SK-N-SH (cell line): ENCODE data around the gene GPC5. TPM values are rescaled to one million over a fixed set of nuclear protein-coding genes. Genes with fewer than 3 reads are reported as not detected.

ENCODE experiments used
- CTCF ChIA-PET: fragments of 300-600, 350-600 bp; formaldehyde crosslinking; extraction: SDS; loops from one replicate; lab custom pipeline; 2021; lab: Yijun Ruan, JAX
- POLR2A ChIA-PET: fragments of 350-600 bp; sonication (Branson Sonifier 250); formaldehyde crosslinking; extraction: SDS; loops from one replicate; lab custom pipeline; 2020; ENCODE audit warnings: antibody characterized with exemption, inconsistent platforms; lab: Yijun Ruan, JAX
- DNase-seq: peaks from one replicate; pipeline ENCODE4 v3.0.0; 2012
- H2AFZ ChIP-seq: fragments of 200-600 bp; sonication (generic); 2 replicates; pipeline ENCODE4 v1.8.1; 2016; ENCODE audit warnings: antibody characterized with exemption, mild to moderate bottlenecking, low read depth
- H3F3A ChIP-seq: fragments of 200-600 bp; sonication (generic); replicated peaks from 2 replicates; pipeline ENCODE3; 2016; ENCODE audit warnings: antibody characterized with exemption, mild to moderate bottlenecking; ENCODE audit not compliant: insufficient read depth
- H3K27ac ChIP-seq, 2 experiments: fragments of 200-500 bp in 1 of 2; fragments of 200-600 bp in 1 of 2; sonication (Bioruptor generic) in 1 of 2; sonication (generic), shearing (Covaris generic) in 1 of 2; 2 replicates each; pipeline versions ENCODE4 v1.5.1 to v1.6.1; 2014 to 2016; ENCODE audit warnings: low read depth in 2 of 2, inconsistent platforms in 1 of 2, low read length in 1 of 2, mild to moderate bottlenecking in 1 of 2, mixed read lengths in 1 of 2
- H3K27me3 ChIP-seq: fragments of 200-600 bp; sonication (generic), shearing (Covaris generic); 2 replicates; pipeline ENCODE4 v1.6.1; 2016; ENCODE audit warnings: mixed run types; ENCODE audit not compliant: insufficient read depth
- H3K36me3 ChIP-seq, 2 experiments: fragments of 200-500 bp in 1 of 2; fragments of 200-600 bp in 1 of 2; sonication (Bioruptor generic) in 1 of 2; sonication (generic) in 1 of 2; replicated peaks in 1 of 2; 2 replicates each; pipeline versions ENCODE3 to v1.5.1; 2014 to 2016; ENCODE audit warnings: low read length in 1 of 2, mild to moderate bottlenecking in 1 of 2; ENCODE audit not compliant: insufficient read depth in 2 of 2, control insufficient read depth in 1 of 2
- H3K4me1 ChIP-seq, 2 experiments: fragments of 200-500 bp in 1 of 2; fragments of 200-600 bp in 1 of 2; sonication (Bioruptor generic) in 1 of 2; sonication (generic), shearing (Covaris generic) in 1 of 2; 2 replicates each; pipeline versions ENCODE4 v1.5.1 to v1.6.1; 2014 to 2016; ENCODE audit warnings: low read depth in 1 of 2, low read length in 1 of 2, mixed run types in 1 of 2; ENCODE audit not compliant: insufficient read depth in 2 of 2, control insufficient read depth in 1 of 2
- H3K4me2 ChIP-seq: fragments of 200-600 bp; sonication (generic), shearing (Covaris generic); 2 replicates; pipeline ENCODE4 v1.6.1; 2017; ENCODE audit warnings: mixed run types
- H3K4me3 ChIP-seq, 2 experiments: fragments of 200-500 bp in 1 of 2; fragments of 200-600 bp in 1 of 2; sonication (Bioruptor generic) in 1 of 2; sonication (generic), shearing (Covaris generic) in 1 of 2; 2 replicates each; pipeline versions ENCODE4 v1.5.1 to v1.8.1; 2014 to 2016; ENCODE audit warnings: low read depth in 2 of 2, inconsistent platforms in 1 of 2, low read length in 1 of 2, mild to moderate bottlenecking in 1 of 2, mixed read lengths in 1 of 2, moderate library complexity in 1 of 2
- H3K79me2 ChIP-seq: fragments of 200-600 bp; sonication (generic); 2 replicates; pipeline ENCODE4 v1.8.1; 2017; ENCODE audit warnings: mild to moderate bottlenecking; ENCODE audit not compliant: insufficient read depth
- H3K9ac ChIP-seq: fragments of 200-600 bp; sonication (generic); 2 replicates; pipeline ENCODE4 v1.6.1; 2017; ENCODE audit warnings: mixed run types
- H3K9me2 ChIP-seq: fragments of 200-600 bp; sonication (generic); 2 replicates; pipeline ENCODE4 v1.6.1; 2017; ENCODE audit warnings: mixed run types
- H3K9me3 ChIP-seq: fragments of 200-600 bp; sonication (generic); 2 replicates; pipeline ENCODE4 v1.6.1; 2017; ENCODE audit warnings: mixed run types, mild to moderate bottlenecking, moderate library complexity
- H4K20me1 ChIP-seq: fragments of 200-600 bp; sonication (generic); 2 replicates; pipeline ENCODE4 v1.6.1; 2017; ENCODE audit warnings: mild to moderate bottlenecking, mixed run types; ENCODE audit not compliant: insufficient read depth
- CHD2 ChIP-seq: fragments of 150-350 bp; IDR thresholded peaks from 2 replicates; pipeline ENCODE4 v1.6.1; 2018; ENCODE audit warnings: low read length; ENCODE audit not compliant: partially characterized antibody
- ELF1 ChIP-seq: IDR thresholded peaks from 2 replicates; pipeline ENCODE4 v1.4.0; 2012
- EP300 ChIP-seq, 2 experiments: IDR thresholded peaks; 2 replicates each; pipeline versions ENCODE4 v1.4.0 to v1.6.1; 2012; ENCODE audit warnings: borderline replicate concordance in 1 of 2, low read depth in 1 of 2, low read length in 1 of 2
- EZH2phosphoT487 ChIP-seq: fragments of 200-600 bp; sonication (generic); IDR thresholded peaks from 2 replicates; pipeline ENCODE4 v1.6.1; 2017; ENCODE audit warnings: low read depth, mixed run types, mild to moderate bottlenecking, antibody characterized with exemption, moderate library complexity, borderline replicate concordance
- FOSL2 ChIP-seq: IDR thresholded peaks from 2 replicates; pipeline ENCODE4 v1.4.0; 2012; ENCODE audit warnings: low read depth, mild to moderate bottlenecking, moderate library complexity, borderline replicate concordance
- FOXJ3 ChIP-seq: sonication (generic); formaldehyde crosslinking; IDR thresholded peaks from 2 replicates; pipeline ENCODE4 v1.5.1; 2020; ENCODE audit warnings: mild to moderate bottlenecking, missing genetic modification reagents
- FOXM1 ChIP-seq: IDR thresholded peaks from 2 replicates; pipeline ENCODE4 v1.4.0; 2012; ENCODE audit warnings: low read depth, mild to moderate bottlenecking
- GABPA ChIP-seq: IDR thresholded peaks from 2 replicates; pipeline ENCODE4 v1.4.0; 2012; ENCODE audit warnings: low read depth, mild to moderate bottlenecking
- GATA2 ChIP-seq: sonication (generic); formaldehyde crosslinking; IDR thresholded peaks from 2 replicates; pipeline ENCODE4 v1.5.0; 2020; ENCODE audit warnings: mild to moderate bottlenecking, missing genetic modification reagents
- MAX ChIP-seq: IDR thresholded peaks from 2 replicates; pipeline ENCODE4 v1.4.0; 2012; ENCODE audit warnings: low read depth
- MXI1 ChIP-seq: IDR thresholded peaks from 2 replicates; pipeline ENCODE4 v1.6.1; 2012; ENCODE audit warnings: mild to moderate bottlenecking, low read depth, low read length, improper control_type of control experiment
- PBX3 ChIP-seq: IDR thresholded peaks from 2 replicates; pipeline ENCODE4; 2012
- POLR2AphosphoS5 ChIP-seq: IDR thresholded peaks from 2 replicates; pipeline ENCODE4 v1.6.1; 2012; ENCODE audit warnings: low read depth, low read length
- RAD21 ChIP-seq: IDR thresholded peaks from 2 replicates; pipeline ENCODE4 v1.6.1; 2012; ENCODE audit warnings: mild to moderate bottlenecking, low read length
- RCOR1 ChIP-seq: fragments of 150-350 bp; IDR thresholded peaks from 2 replicates; pipeline ENCODE4 v1.6.1; 2017; ENCODE audit warnings: antibody characterized with exemption, low read length
- SMC3 ChIP-seq: IDR thresholded peaks from 2 replicates; pipeline ENCODE4 v1.6.1; 2012; ENCODE audit warnings: low read depth, low read length, improper control_type of control experiment
- TAF1 ChIP-seq: IDR thresholded peaks from 2 replicates; pipeline ENCODE4 v1.6.1; 2012; ENCODE audit warnings: low read depth, mild to moderate bottlenecking, low read length, moderate library complexity, borderline replicate concordance
- WGBS: methylation state at CpG from one replicate; pipeline ENCODE4 v1.1.6; 2017; ENCODE audit warnings: low lambda C conversion rate; 5-methylcytosine and 5-hydroxymethylcytosine counted together
- polyA plus RNA-seq, 3 experiments: library from polyadenylated mRNA; depleted of rRNA; stranded (reverse); fragments of >200 nt; gene quantifications; 2 replicates each; pipeline ENCODE4 v1.2.3, GENCODE V29; 2012
- TF ChIP-seq, protein P1 (sequence below): IDR thresholded peaks from 2 replicates; pipeline ENCODE4 v1.6.1; 2012; ENCODE audit warnings: mild to moderate bottlenecking, low read depth, low read length, moderate library complexity
- TF ChIP-seq, protein P2 (sequence below): IDR thresholded peaks from 2 replicates; pipeline ENCODE4 v1.4.0; 2012; ENCODE audit warnings: low read depth, borderline replicate concordance
- TF ChIP-seq, protein P3 (sequence below): fragments of 200-600 bp; sonication (generic); IDR thresholded peaks from 2 replicates; pipeline ENCODE4 v1.6.1; 2017; ENCODE audit warnings: antibody characterized with exemption, mild to moderate bottlenecking, moderate library complexity

GPC5 gene
- polyA plus RNA-seq, 1 of the 3 experiments (the other 2 are of a cell fraction): 0.03 TPM

GRCh38 chr13:91630946-91631345, 232.5 kb downstream of the GPC5 start:
- DNase-seq: no peak
- H3K9ac ChIP-seq: no peak overlapping the region
- H3K4me3 ChIP-seq: no peak overlapping the region
- no peak overlapping the region for H3K27ac ChIP-seq
- ChIA-PET POLR2A (no interaction called here), CTCF (interaction anchor here (1.4 to 3.0 kb wide), 2 partner anchors 13 to 250 kb away, joined by 3 to 8 read pairs; no protein-coding TSS in a partner anchor)
- no peaks in the 10 kb centered on the region for H3K36me3 ChIP-seq
- no peaks in the 10 kb centered on the region; a peak in 2 of 4 replicates for H3K4me1 ChIP-seq
- TF ChIP-seq, protein P1, sequence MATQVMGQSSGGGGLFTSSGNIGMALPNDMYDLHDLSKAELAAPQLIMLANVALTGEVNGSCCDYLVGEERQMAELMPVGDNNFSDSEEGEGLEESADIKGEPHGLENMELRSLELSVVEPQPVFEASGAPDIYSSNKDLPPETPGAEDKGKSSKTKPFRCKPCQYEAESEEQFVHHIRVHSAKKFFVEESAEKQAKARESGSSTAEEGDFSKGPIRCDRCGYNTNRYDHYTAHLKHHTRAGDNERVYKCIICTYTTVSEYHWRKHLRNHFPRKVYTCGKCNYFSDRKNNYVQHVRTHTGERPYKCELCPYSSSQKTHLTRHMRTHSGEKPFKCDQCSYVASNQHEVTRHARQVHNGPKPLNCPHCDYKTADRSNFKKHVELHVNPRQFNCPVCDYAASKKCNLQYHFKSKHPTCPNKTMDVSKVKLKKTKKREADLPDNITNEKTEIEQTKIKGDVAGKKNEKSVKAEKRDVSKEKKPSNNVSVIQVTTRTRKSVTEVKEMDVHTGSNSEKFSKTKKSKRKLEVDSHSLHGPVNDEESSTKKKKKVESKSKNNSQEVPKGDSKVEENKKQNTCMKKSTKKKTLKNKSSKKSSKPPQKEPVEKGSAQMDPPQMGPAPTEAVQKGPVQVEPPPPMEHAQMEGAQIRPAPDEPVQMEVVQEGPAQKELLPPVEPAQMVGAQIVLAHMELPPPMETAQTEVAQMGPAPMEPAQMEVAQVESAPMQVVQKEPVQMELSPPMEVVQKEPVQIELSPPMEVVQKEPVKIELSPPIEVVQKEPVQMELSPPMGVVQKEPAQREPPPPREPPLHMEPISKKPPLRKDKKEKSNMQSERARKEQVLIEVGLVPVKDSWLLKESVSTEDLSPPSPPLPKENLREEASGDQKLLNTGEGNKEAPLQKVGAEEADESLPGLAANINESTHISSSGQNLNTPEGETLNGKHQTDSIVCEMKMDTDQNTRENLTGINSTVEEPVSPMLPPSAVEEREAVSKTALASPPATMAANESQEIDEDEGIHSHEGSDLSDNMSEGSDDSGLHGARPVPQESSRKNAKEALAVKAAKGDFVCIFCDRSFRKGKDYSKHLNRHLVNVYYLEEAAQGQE: no peak
- no peak for TF ChIP-seq EP300 (IDR thresholded peaks at IDR 0.05; ENCODE audit: borderline replicate concordance in 1 of 2, low read depth in 1 of 2, low read length in 1 of 2)
- TF ChIP-seq MXI1: no peak
- TF ChIP-seq RAD21: no peak
- TF ChIP-seq GABPA: no peak
- H3K4me2 ChIP-seq: no peak overlapping the region
- no peaks in the 10 kb centered on the region for H3K9me3 ChIP-seq
- no peaks in the 10 kb centered on the region for H3F3A ChIP-seq
- no peaks in the 10 kb centered on the region for H3K9me2 ChIP-seq
- no peak overlapping the region for H2AFZ ChIP-seq
- 80% methylated on average over 1 of the region's 1 CpG for WGBS
- no peaks in the 10 kb centered on the region for H4K20me1 ChIP-seq
- H3K79me2 ChIP-seq: no peaks in the 10 kb centered on the region
- no peaks in the 10 kb centered on the region for H3K27me3 ChIP-seq

DNA sequence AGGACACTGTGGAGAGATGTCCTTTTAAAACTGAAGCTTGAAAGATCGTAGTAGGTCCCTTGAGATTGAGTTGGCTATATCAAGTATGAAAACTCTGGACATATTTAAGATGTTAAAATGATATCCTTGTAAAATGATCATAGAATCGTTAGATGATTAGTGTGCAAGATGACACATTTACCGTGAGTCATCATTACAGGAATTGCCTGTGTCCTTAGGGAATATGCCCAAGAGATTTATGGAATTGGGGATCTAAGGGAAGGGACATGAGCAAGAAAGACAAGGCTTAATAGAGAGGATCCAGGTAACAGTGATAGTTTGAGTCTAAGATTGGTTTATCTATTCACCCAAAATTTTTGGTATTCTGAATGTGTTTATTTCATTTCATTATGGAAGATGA, 233.7 kb downstream of the GPC5 start:
- H2AFZ ChIP-seq: no peak overlapping the region
- 22% methylated on average over 3 of the region's 3 CpGs for WGBS
- H3K9ac ChIP-seq: no peak overlapping the region
- no peak overlapping the region for H3K4me3 ChIP-seq
- H3F3A ChIP-seq: no peaks in the 10 kb centered on the region
- H3K9me2 ChIP-seq: no peaks in the 10 kb centered on the region
- no peaks in the 10 kb centered on the region; a peak in 2 of 4 replicates for H3K4me1 ChIP-seq
- H3K36me3 ChIP-seq: no peaks in the 10 kb centered on the region
- H4K20me1 ChIP-seq: no peaks in the 10 kb centered on the region
- H3K79me2 ChIP-seq: no peaks in the 10 kb centered on the region
- H3K9me3 ChIP-seq: no peaks in the 10 kb centered on the region
- POLR2A ChIA-PET: no interaction called here
- no peaks in the 10 kb centered on the region for H3K27me3 ChIP-seq
- DNase-seq: no peak
- CTCF ChIA-PET: no interaction called here
- H3K27ac ChIP-seq: no peak overlapping the region
- H3K4me2 ChIP-seq: no peak overlapping the region
- TF ChIP-seq ELF1 (no peak), TAF1 (no peak), EZH2phosphoT487 (no peak), POLR2AphosphoS5 (no peak), FOSL2 (no peak), FOXM1 (no peak), FOXJ3 (CRISPR knock-in tag) (no peak), MAX (no peak), CHD2 (no peak), SMC3 (no peak), GATA2 (CRISPR knock-in tag) (no peak), PBX3 (no peak), RAD21 (no peak), RCOR1 (no peak)
- TF ChIP-seq, protein P2, sequence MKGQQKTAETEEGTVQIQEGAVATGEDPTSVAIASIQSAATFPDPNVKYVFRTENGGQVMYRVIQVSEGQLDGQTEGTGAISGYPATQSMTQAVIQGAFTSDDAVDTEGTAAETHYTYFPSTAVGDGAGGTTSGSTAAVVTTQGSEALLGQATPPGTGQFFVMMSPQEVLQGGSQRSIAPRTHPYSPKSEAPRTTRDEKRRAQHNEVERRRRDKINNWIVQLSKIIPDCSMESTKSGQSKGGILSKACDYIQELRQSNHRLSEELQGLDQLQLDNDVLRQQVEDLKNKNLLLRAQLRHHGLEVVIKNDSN: no peak
- TF ChIP-seq, protein P3, sequence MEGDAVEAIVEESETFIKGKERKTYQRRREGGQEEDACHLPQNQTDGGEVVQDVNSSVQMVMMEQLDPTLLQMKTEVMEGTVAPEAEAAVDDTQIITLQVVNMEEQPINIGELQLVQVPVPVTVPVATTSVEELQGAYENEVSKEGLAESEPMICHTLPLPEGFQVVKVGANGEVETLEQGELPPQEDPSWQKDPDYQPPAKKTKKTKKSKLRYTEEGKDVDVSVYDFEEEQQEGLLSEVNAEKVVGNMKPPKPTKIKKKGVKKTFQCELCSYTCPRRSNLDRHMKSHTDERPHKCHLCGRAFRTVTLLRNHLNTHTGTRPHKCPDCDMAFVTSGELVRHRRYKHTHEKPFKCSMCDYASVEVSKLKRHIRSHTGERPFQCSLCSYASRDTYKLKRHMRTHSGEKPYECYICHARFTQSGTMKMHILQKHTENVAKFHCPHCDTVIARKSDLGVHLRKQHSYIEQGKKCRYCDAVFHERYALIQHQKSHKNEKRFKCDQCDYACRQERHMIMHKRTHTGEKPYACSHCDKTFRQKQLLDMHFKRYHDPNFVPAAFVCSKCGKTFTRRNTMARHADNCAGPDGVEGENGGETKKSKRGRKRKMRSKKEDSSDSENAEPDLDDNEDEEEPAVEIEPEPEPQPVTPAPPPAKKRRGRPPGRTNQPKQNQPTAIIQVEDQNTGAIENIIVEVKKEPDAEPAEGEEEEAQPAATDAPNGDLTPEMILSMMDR: no peak
